ENCODE results near the gene YPEL5.

DNA sequence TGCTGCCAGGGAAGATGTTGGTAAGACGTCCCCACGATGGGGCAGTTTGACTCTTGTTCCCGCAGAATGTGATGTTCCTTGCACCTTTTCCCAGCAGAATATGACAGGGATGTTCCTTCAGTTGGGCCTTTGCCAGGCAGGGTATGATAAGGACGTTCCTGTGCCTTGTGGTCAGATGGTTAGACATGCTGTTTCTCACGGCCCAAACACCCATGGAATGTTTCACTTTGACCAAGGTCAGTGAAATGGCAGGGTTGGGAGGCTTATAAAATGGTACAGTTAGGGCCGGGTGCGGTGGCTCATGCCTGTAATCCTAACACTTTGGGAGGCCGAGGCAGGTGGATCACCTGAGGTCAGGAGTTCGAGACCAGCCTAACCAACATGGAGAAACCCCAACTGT is 40.3 kb upstream of the YPEL5 start:
- no peak for TF ChIP-seq POLR2AphosphoS5 (IDR thresholded peaks at IDR 0.05; ENCODE audit: insufficient read depth in 1 of 2, low read depth in 1 of 2)
- no peak for TF ChIP-seq CTCF (IDR thresholded peaks at IDR 0.05)

Data from vagina (tissue), 2 donors.